Stimulated activated CD8-positive, alpha-beta memory T cell treated with anti-CD3 and anti-CD28 coated beads, Interleukin-4, amount 100 ng/mL, for 1 hour (primary cell): ENCODE results near the gene OR52N4.
"Not testable (repeated sequence)": the region's sequence is repeated elsewhere in the genome, so short reads cannot be mapped to it uniquely, and the experiment has no call there.

ENCODE experiments used
- DNase-seq, 2 donors: peaks; one replicate each; pipeline ENCODE4 v3.0.0-alpha.2; 2020; ENCODE audit warnings: low read depth in 2 of 2, low spot score in 1 of 2

The OR52N4 gene

DNA sequence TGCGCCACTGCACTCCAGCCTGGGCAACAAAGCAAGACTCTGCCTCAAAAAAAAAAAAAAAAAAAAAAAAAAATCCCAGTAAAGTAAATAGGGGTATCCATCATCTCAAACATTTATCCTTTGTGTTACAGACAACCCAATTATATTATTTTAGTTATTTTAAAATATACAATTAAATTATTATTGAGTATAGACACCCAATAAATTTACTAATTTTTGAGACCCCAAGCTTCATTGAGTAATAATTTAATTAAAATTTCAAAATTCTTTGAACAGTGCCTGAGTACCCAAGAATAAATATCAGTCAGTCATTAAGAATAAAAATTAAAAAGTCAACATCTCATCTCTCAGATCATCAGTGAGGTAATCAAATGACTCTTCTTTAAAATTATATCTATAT, at the start of gene OR52N4:
OR52N4 (plus strand) TSS at position 301 of the 400 bp plus-strand sequence. CDS start 498 bp downstream, outside the sequence.
- DNase-seq: no peak

DNA sequence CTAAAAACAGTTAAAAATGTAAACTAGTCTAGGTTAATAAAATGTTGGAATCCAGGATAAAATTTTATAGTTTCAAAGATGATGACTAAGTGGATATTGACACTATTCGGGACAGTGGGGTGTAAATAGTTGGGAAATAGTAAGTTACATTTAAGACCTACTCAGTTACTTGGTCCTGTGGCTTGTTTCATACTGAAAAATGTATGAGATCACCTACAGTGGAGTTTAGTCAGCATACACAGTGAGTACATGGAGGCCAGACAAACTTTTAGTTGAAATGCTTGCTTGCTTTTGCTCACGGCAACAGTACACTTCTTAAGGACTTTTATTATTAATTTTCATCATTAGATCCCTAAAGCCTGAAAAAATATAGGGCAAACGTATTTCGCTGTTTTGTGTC, 48.4 kb upstream of the OR52N4 start:
- no peak for DNase-seq

DNA sequence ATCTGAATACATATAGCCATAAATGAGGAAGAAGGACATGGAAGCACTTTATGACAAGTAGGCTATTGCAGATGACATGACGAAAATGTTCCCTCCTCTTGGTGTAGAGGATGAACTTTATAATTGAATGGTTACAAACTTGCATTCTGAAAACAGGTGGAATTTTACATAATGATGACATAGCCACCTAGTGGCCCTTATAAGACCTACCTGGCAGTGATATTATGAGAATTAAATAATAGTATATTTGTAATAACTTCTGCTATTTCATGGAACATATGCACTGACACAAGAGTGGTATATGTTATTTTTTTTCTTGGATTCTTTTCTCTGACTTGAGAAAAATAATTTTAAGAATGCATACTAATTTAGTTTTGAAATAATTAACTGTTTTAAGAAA, 41.5 kb upstream of the OR52N4 start:
- DNase-seq: no peak

DNA sequence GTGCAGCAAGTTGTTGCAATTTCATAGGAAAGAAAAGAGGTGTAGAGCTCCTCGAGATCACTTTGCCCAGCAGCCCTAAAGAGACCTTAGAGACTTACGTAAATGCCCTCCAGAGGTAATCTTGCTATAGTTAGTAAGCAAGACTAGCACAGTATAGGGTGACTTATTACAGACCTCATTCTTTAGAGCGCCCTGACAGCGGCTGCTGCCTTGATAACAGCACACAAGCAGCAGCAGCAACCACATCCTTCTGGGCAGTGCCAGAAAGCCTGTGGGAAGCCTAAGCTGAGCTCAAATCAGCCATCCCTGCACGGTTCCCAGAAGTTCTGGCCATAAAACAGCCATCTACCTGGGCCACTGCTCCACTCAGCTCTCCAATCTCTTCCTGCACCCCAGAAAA, 40.3 kb upstream of the OR52N4 start:
- no peak for DNase-seq

DNA sequence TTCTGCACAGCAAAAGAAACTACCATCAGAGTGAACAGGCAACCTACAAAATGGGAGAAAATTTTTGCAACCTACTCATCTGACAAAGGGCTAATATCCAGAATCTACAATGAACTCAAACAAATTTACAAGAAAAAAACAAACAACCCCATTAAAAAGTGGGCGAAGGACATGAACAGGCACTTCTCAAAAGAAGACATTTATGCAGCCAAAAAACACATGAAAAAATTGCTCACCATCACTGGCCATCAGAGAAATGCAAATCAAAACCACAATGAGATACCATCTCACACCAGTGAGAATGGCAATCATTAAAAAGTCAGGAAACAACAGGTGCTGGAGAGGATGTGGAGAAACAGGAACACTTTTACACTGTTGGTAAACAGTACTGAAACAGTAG, 37.5 kb upstream of the OR52N4 start:
- not testable (repeated sequence) for DNase-seq

DNA sequence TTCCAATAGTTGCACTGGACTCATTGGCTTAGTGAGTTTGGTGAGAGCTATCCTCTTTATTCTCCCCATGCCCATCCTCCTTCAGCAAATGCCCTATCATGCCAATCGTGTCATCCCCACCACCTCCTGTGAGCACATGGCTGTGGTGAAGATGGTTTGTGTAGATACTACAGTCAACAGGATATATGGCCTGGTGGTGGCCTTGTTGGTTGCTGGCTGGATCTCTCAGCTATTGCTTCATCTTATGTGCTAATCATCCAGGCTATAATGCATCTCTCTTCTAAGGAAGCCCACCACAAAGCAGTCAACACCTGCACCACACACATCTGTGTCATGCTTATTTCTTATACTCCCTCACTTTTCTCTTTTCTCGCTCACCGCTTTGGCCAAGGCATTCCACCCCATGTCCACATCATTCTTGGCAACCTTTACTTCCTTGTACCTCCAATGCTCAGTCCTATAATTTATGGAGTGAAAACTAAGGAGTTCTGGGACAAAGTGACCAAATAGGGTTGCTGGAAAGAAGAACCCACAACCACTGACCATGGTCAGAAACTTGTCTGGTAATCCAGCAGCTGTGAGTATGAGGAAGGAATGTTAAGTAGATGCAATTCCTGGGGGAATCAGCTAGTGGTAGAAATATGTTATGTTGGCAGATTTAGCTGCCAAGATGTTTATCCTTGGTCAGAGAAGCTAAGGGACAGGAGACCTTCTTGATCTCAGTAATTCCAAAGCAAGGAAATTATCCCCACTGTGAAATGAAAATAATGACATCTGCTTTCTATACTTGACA, 34.1 kb upstream of the OR52N4 start:
- no peak for DNase-seq

DNA sequence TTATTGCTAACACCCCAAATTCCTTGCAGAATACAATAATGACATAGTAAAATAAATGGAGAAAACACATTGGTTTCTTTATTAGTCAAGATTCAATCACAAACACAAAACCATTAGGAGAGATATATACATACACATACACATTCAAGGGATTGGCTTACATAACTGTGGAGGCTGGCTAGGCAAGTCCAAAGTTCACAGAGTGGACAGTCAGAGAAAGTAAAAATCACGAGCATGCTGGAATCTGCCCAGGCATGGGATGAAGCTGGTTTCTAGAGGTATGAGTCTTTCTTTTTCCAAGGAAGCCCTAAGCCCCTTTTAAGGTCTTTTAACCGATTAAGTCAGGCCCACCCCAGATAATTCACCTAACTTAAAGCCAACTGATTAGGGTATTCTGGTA, 31.4 kb upstream of the OR52N4 start:
- no peak for DNase-seq

DNA sequence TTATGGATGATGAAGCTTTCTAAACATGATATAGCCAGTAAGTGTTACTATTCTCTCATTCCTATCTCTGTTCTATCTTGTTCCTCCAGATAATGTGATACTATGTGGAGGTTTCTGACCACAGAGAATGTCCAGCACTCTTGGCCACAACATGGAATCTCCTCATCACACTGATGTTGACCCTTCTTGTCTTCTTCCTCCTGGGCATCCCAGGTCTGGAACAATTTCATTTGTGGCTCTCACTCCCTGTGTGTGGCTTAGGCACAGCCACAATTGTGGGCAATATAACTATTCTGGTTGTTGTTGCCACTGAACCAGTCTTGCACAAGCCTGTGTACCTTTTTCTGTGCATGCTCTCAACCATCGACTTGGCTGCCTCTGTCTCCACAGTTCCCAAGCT, 27.7 kb upstream of the OR52N4 start:
- no peak for DNase-seq

DNA sequence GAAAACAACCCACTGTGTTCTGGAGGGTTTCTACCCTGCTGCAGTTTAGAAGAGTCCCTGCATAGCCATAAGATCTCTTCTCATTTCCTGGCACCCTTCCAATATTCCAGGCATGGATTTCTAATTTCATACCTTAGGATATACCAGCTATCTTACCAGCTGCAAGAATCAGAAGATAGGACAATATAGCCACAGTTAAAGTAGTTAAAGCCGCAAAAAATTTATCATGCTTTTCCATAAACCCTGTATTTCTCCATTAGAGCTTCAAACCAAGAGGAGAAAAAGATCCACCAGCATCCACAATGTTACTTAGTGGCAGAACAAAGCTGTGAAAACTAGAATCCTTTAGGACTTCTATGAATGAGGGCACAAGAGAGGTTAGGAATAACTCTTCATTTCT, 26.4 kb upstream of the OR52N4 start:
- no peak for DNase-seq

DNA sequence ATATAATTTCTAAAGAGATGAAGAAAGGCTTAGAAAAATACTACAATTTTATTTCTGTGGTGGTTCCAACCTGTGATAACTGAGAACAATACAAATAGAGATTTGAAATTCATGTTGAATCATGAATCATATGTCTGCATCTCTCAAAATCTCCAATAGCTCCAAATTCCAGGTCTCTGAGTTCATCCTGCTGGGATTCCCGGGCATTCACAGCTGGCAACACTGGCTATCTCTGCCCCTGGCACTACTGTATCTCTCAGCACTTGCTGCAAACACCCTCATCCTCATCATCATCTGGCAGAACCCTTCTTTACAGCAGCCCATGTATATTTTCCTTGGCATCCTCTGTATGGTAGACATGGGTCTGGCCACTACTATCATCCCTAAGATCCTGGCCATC, 17.6 kb upstream of the OR52N4 start, which contains the start of gene OR56B1:
OR56B1 (plus strand) TSS at position 53 of the 400 bp plus-strand sequence; CDS start at position 122, 69 bp downstream.
- DNase-seq: no peak

DNA sequence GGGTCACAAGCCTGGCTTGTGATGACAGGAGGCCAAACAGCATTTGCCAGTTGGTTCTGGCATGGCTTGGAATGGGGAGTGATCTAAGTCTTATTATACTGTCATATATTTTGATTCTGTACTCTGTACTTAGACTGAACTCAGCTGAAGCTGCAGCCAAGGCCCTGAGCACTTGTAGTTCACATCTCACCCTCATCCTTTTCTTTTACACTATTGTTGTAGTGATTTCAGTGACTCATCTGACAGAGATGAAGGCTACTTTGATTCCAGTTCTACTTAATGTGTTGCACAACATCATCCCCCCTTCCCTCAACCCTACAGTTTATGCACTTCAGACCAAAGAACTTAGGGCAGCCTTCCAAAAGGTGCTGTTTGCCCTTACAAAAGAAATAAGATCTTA, 17.0 kb upstream of the OR52N4 start:
- no peak for DNase-seq

DNA sequence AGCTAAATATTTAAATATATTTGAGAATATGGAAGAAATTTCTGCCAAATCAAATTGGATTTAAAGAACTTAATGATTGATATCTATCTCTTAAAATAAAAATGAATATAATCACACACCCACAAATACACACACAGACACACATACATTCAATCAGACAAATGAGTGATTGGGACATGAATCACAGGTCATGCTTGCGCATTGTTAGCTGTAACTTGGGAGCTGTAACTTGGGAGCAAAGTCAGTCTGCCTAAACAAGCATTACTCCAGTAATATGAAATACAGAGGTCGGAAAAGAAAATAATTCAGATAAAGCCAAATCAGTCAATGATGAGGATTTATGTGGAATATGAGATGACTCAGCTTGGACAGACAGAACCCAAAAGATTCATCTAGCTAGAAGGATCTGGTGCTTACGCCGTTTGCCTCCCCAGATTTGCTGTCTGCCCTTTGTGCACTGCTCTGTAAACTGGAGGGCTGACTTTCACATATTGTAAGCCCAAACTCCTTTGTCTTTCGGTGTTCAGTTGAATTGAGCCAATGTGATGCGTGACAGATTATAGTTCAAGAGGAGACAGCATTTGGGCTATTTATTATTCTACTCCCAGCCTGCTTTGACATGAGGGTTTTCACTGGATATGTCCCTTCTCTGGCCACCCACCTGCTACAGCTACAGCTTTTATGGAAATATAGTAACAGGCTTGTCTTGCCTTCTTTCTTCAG, 16.2 kb upstream of the OR52N4 start:
- no peak for DNase-seq

DNA sequence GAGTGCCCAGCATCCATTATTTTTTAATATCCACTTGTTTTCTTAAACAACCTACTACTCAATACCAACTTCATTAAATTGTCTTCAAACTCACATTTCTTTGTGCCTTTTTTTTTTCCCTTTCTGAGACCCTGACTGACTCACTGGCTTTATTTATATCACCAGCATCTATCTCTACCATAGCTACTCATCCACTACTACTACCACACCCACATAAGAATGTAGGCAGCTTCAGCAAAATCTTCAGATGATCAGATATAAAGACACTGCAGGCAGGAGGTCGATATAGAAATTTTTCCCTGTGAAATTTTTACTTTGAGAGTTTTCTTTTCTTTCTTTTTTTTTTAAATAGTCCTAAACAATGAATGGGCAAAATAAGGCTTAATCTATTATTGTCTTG, 15.6 kb upstream of the OR52N4 start:
- no peak for DNase-seq

DNA sequence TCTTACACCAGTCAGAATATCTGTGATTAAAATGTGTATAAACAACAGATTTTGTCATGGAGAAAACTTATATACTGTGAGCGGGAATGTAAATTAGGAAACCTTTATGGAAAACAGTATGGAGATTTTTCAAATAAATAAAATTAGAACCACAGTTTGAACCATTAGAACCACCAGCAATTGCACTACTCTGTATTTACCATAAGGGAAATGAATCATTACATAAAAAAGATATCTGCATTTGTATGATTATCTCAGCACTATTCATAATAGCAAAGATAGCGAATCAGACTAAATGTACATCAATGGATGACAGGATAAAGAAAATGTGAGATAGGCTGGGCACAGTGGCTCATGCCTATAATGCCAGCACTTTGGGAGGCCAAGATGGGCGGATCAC, 7.4 kb upstream of the OR52N4 start:
- DNase-seq: no peak

DNA sequence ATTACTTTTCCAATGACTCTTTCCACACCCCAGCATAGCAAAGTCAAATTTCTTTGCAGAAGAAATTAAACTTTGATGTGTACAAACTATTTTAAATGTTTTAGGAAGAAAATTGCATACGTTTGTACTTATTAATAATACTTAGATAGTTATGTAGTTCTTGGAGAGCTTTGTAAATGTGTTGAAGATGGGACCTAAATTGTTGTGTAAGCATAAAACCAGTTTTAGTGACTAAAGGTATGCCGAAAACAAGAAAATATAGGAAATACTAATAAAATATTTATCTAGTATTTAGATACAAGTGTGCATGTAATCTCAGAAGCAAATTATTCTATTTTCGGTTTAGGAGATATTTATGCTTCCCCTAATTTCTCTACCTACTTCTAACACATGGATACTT, 4.2 kb upstream of the OR52N4 start:
- DNase-seq: no peak

DNA sequence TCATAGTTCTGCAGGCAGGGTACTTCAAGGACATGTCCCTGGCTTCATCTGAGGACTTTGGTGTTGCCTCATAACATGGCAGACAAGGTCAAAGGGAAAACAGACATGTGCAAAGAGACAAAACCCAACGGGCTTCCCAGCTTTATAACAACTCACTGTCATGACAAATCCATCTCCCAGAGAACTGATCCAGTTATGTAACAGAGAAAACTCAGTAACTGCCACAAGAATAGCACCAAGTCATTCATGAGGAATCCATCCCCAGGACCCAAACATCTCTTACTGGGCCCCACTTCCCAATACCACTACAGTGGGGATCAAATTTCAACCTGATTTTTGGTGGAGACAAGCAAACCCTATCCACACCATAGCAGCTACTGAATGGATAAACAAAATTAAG, 13.0 kb downstream of the OR52N4 start:
- DNase-seq: no peak

DNA sequence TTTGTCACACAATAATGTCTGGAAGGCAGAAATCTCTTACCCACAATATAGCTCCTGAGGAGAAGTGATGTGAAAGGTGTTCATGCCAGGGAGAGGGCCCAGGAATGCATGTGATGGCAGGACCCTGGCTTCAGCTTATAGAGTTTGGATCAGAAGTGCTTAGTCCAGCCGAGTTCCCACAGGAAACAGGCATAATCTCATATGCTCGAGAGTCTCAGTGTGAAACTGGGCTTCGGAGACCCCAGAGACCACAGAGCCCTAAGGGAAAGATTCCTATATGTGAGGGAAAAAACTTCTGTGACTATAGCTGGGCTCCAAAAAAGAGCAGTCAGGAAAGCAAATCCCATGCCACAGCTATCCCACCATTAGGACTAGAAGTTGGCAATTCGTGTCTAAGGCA, 29.2 kb downstream of the OR52N4 start, which contains the start of gene OR52N5:
OR52N5 (minus strand) TSS at position 101 of the 400 bp plus-strand sequence. CDS start 4,721 bp downstream, outside the sequence.
- DNase-seq: no peak

DNA sequence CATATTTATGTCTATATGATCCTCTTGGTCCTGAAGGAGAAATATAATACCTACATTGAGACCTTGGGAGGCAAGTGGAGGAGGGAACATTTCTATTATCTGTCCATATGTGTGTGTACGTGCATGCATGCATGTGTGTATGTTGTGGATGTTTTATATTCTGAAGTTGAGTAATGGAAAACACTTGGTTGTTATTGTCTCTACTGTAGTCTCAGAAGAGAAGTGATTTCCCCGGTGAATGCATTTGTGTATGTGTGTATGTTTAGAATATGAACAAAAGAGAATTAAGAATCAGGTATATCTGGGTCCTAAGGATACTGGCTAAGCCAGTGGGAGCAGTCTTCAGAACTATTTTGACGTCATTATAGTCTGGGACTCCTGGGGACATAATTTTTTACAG, 37.1 kb downstream of the OR52N4 start, which contains the start of gene OR52N1:
OR52N1 (minus strand) TSS at position 101 of the 400 bp plus-strand sequence. CDS start 2,449 bp downstream, outside the sequence.
- DNase-seq: no peak

DNA sequence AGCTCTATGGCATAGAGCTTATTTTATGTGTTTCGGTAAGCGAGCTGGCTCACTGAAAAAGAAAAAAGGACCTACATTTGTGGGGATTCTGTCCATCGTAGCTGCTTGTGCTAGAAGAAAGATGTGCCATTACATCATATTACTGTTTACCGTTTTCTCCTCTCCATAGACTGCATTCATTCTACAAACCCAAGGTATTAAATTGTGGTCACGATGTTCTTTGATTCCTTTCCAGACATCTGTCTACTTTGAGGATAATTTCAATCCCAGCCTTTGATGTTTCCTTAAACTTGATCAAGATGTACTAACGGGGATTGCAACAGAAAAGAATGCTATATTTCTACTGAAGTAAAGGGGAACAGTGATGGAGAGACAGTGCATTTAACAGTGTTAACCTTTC, 42.5 kb downstream of the OR52N4 start:
- no peak for DNase-seq

DNA sequence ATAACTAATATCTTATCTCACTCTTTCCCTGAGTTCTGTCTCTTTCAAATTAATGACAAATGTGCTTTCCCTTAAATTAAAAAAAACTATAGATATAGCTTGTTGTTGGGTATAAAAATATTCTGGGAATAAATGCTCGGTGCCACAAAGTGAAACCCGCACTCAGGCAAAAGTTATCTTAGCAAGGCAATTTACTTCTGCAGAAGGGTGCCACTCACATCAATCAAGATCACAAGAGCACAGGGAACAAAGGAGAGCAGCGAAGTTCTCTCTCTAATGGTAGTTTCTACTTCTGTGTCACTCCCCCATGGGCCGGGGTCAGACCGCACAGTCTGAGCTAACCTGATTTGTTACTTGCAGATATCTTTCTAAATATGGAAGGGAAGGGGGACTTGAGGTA, 49.9 kb downstream of the OR52N4 start:
- DNase-seq: no peak
